Mammary epithelial cell (primary cell): ENCODE measurements around the gene C22orf15.

Experiments used
- CTCF ChIP-seq, 2 donors: IDR thresholded peaks in 1 of 2; conservative IDR thresholded peaks in 1 of 2; 2 replicates each; pipeline ENCODE4 v1.5.1; 2011 to 2012; ENCODE audit warnings: inconsistent platforms in 2 of 2, low read length in 2 of 2, mild to moderate bottlenecking in 2 of 2, control low read depth in 1 of 2, low read depth in 1 of 2; ENCODE audit not compliant: insufficient read depth in 1 of 2; ENCODE audit errors: extremely low read depth in 1 of 2
- EZH2 ChIP-seq: IDR thresholded peaks from 2 replicates; pipeline ENCODE4 v1.6.1; 2012; ENCODE audit warnings: low read length, inconsistent platforms, borderline replicate concordance

DNA sequence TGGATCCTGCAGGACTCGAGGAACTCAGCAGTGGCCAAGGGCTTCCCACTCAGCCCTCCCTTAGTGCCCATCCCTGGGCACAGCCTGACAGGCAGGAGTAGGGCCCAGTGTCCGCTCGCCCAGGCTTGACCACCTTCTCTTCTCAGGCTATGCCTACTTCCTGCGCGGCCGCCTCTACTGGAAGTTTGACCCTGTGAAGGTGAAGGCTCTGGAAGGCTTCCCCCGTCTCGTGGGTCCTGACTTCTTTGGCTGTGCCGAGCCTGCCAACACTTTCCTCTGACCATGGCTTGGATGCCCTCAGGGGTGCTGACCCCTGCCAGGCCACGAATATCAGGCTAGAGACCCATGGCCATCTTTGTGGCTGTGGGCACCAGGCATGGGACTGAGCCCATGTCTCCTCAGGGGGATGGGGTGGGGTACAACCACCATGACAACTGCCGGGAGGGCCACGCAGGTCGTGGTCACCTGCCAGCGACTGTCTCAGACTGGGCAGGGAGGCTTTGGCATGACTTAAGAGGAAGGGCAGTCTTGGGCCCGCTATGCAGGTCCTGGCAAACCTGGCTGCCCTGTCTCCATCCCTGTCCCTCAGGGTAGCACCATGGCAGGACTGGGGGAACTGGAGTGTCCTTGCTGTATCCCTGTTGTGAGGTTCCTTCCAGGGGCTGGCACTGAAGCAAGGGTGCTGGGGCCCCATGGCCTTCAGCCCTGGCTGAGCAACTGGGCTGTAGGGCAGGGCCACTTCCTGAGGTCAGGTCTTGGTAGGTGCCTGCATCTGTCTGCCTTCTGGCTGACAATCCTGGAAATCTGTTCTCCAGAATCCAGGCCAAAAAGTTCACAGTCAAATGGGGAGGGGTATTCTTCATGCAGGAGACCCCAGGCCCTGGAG, 20.7 kb downstream of the C22orf15 start:
- TF ChIP-seq CTCF (conservative IDR thresholded peaks at IDR 0.05 in 1 of 2, IDR thresholded peaks at IDR 0.05 in 1 of 2; ENCODE audit: extremely low read depth in 1 of 2, insufficient read depth in 1 of 2, low read depth in 1 of 2, low read length in 2 of 2) (no peak), EZH2 (no peak)
